CD14-positive monocyte (primary cell): ENCODE data around the gene HPCAL4. TPM values are rescaled to one million over a fixed set of nuclear protein-coding genes. Genes with fewer than 3 reads are reported as not detected.

ENCODE experiments used
- DNase-seq, 3 donors: peaks; one replicate each; pipeline ENCODE4 v3.0.0-alpha.2; 2011 to 2022
- H2AFZ ChIP-seq: 2 replicates; pipeline ENCODE4 v1.6.0; 2012; ENCODE audit warnings: mild to moderate bottlenecking, low read depth, low read length, inconsistent platforms; ENCODE audit not compliant: insufficient read depth, poor library complexity, severe bottlenecking
- H3K27ac ChIP-seq, 2 donors: 1 replicate in 1 of 2; 2 replicates in 1 of 2; pipeline ENCODE4 v1.5.1; 2012 to 2013; ENCODE audit warnings: low read length in 2 of 2, control low read depth in 1 of 2, inconsistent platforms in 1 of 2, low read depth in 1 of 2, mild to moderate bottlenecking in 1 of 2
- H3K27me3 ChIP-seq, 2 donors: one replicate each; pipeline versions ENCODE4 v1.6.0 to v1.6.1; 2011 to 2013; ENCODE audit warnings: low read length in 2 of 2; ENCODE audit not compliant: control insufficient read depth in 2 of 2, insufficient read depth in 2 of 2
- H3K36me3 ChIP-seq, 2 donors: replicated peaks in 1 of 2; 1 replicate in 1 of 2; 2 replicates in 1 of 2; pipeline versions ENCODE4 v1.5.1 to v1.6.1; 2012 to 2013; ENCODE audit warnings: low read length in 2 of 2, control low read depth in 1 of 2, inconsistent platforms in 1 of 2, mild to moderate bottlenecking in 1 of 2; ENCODE audit not compliant: insufficient read depth in 2 of 2, control insufficient read depth in 1 of 2
- H3K4me1 ChIP-seq, 2 donors: 1 replicate in 1 of 2; 2 replicates in 1 of 2; pipeline versions ENCODE4 v1.5.1 to v1.6.1; 2012 to 2013; ENCODE audit warnings: low read length in 2 of 2, control low read depth in 1 of 2, inconsistent platforms in 1 of 2, mild to moderate bottlenecking in 1 of 2, moderate library complexity in 1 of 2; ENCODE audit not compliant: insufficient read depth in 2 of 2, control insufficient read depth in 1 of 2
- H3K4me2 ChIP-seq: replicated peaks from 2 replicates; pipeline ENCODE3; 2012; ENCODE audit warnings: low read length, moderate library complexity, mild to moderate bottlenecking; ENCODE audit not compliant: poor library complexity, severe bottlenecking; ENCODE audit errors: extremely low read depth
- H3K4me3 ChIP-seq, 3 experiments: fragments of 200-600 bp in 1 of 3; sonication (generic) in 1 of 3; replicated peaks in 1 of 3; 1 replicate in 2 of 3; 2 replicates in 1 of 3; pipeline ENCODE4 v1.5.1; 2011 to 2013; ENCODE audit warnings: low read length in 3 of 3, mild to moderate bottlenecking in 3 of 3, control low read depth in 2 of 3, low read depth in 2 of 3, inconsistent platforms in 1 of 3, moderate library complexity in 1 of 3
- H3K79me2 ChIP-seq: 2 replicates; pipeline ENCODE4 v1.6.0; 2012; ENCODE audit warnings: mild to moderate bottlenecking, control low read depth, inconsistent platforms, low read length, moderate library complexity; ENCODE audit not compliant: insufficient read depth
- H3K9ac ChIP-seq: 2 replicates; pipeline ENCODE4 v1.6.0; 2017; ENCODE audit warnings: low read length, mild to moderate bottlenecking; ENCODE audit not compliant: insufficient read depth, poor library complexity, severe bottlenecking
- H3K9me3 ChIP-seq, 2 donors: replicated peaks in 1 of 2; 1 replicate in 1 of 2; 2 replicates in 1 of 2; pipeline versions ENCODE4 v1.5.1 to v1.6.1; 2012 to 2013; ENCODE audit warnings: low read length in 2 of 2, control low read depth in 1 of 2; ENCODE audit not compliant: control insufficient read depth in 1 of 2, insufficient read depth in 1 of 2
- H4K20me1 ChIP-seq: 2 replicates; pipeline ENCODE4 v1.6.0; 2012; ENCODE audit warnings: mild to moderate bottlenecking, low read length, control low read depth, moderate library complexity; ENCODE audit not compliant: insufficient read depth
- H3K27ac Mint-ChIP-seq, 7 donors: one replicate each; pipeline ENCODE4 v1.8.0; 2020; ENCODE audit warnings: mild to moderate bottlenecking in 7 of 7, mixed read lengths in 7 of 7, moderate library complexity in 6 of 7, inconsistent platforms in 2 of 7
- H3K27me3 Mint-ChIP-seq, 3 donors: one replicate each; pipeline ENCODE4 v1.8.0; 2021 to 2022; ENCODE audit warnings: low read depth in 3 of 3, mild to moderate bottlenecking in 3 of 3, mixed read lengths in 3 of 3, moderate library complexity in 3 of 3, inconsistent platforms in 1 of 3
- H3K36me3 Mint-ChIP-seq, 2 donors: one replicate each; pipeline ENCODE4 v1.8.0; 2020; ENCODE audit warnings: mixed read lengths in 2 of 2, inconsistent platforms in 1 of 2, mild to moderate bottlenecking in 1 of 2
- H3K4me1 Mint-ChIP-seq: one replicate; pipeline ENCODE4 v1.8.0; 2020; ENCODE audit warnings: mild to moderate bottlenecking, mixed read lengths
- H3K4me3 Mint-ChIP-seq, 2 donors: one replicate each; pipeline ENCODE4 v1.8.0; 2020; ENCODE audit warnings: mild to moderate bottlenecking in 2 of 2, mixed read lengths in 2 of 2, moderate library complexity in 1 of 2
- H3K9me3 Mint-ChIP-seq, 7 donors: one replicate each; pipeline ENCODE4 v1.8.0; 2020 to 2022; ENCODE audit warnings: mixed read lengths in 7 of 7, mild to moderate bottlenecking in 6 of 7, moderate library complexity in 6 of 7, inconsistent platforms in 2 of 7
- CTCF ChIP-seq: fragments of 200-600 bp; IDR thresholded peaks from one replicate; pipeline ENCODE4 v1.8.0; 2022; ENCODE audit warnings: antibody characterized with exemption, mild to moderate bottlenecking
- WGBS: methylation state at CpG from one replicate; pipeline ENCODE4 v1.1.5; 2013; ENCODE audit warnings: missing lambda C conversion rate; ENCODE audit not compliant: insufficient coverage; 5-methylcytosine and 5-hydroxymethylcytosine counted together
- intact Hi-C, 2 donors: fragments of 100-400 bp; cut with micrococcal nuclease; formaldehyde crosslinking; loops; one replicate each; pipeline versions ENCODE4 v1.15.0 to v1.15.1; 2023
- polyA plus RNA-seq, 3 donors: library from polyadenylated mRNA; depleted of rRNA in 1 of 3; unstranded in 2 of 3; stranded (reverse) in 1 of 3; fragments of 300-500 nt in 2 of 3; fragments of >200 nt in 1 of 3; fragmentation: Illumina TruSeq in 2 of 3; gene quantifications; 1 replicate in 2 of 3; 2 replicates in 1 of 3; pipeline ENCODE4 v1.2.3, GENCODE V29; 2012 to 2021

Gene HPCAL4
- polyA plus RNA-seq, 3 donors = 0.03 to 0.05 TPM; not detected in 1

- Histone ChIP-seq H2AFZ (no peak overlapping the region), H3K4me3 (no peak overlapping the region), H3K27ac (no peak overlapping the region), H3K4me2 (no peak overlapping the region), H3K79me2 (no peaks in the 10 kb centered on the region), H3K9me3 (no peaks in the 10 kb centered on the region), H3K36me3 (no peaks in the 10 kb centered on the region), H3K4me1 (no peaks in the 10 kb centered on the region), H4K20me1 (no peaks in the 10 kb centered on the region), H3K9ac (no peak overlapping the region), H3K27me3 (peaks cover 0 to under 1% of the 10 kb centered on the region in 2 donors)
- TF ChIP-seq CTCF = no peak
- WGBS = 88% methylated on average over 55 of the region's 61 CpGs
- H3K27ac Mint-ChIP-seq = no peak overlapping the region
- no peaks in the 10 kb centered on the region for H3K4me1 Mint-ChIP-seq
- H3K9me3 Mint-ChIP-seq = no peaks in the 10 kb centered on the region
- H3K4me3 Mint-ChIP-seq = no peak overlapping the region
- intact Hi-C loops = no loop called here
- no peaks in the 10 kb centered on the region for H3K36me3 Mint-ChIP-seq
- DNase-seq = no peak
- peaks cover 1 to 7% (median 3%) of the 10 kb centered on the region in 3 donors for H3K27me3 Mint-ChIP-seq
Measured at GRCh38 chr1:39632682-39633417, 58.4 kb downstream of the HPCAL4 start.

DNA sequence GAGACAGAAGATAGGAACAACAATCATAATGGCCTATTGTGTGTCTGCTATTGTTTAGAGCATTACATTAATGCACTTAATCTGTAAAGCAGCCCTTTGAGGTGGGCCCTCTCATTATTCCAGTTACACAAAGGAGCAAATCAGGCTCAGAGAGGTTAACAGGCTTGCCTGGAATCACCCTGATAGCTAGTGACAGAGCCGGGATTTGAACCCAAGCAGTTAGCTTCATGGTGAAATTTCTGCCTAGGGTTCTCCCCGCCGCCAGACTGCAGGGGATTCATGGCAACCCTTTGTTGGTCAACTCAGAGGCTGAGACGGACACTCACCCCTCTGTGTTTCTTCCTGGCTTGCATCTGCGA lies 58.9 kb downstream of the HPCAL4 start:
- no peaks in the 10 kb centered on the region for H3K9me3 Mint-ChIP-seq
- H3K27ac ChIP-seq = no peak overlapping the region
- H3K4me3 Mint-ChIP-seq = no peak overlapping the region

More for the DNA sequence above, 58.9 kb downstream of the HPCAL4 start:
- Histone ChIP-seq H3K9me3 (no peaks in the 10 kb centered on the region), H2AFZ (no peak overlapping the region), H3K9ac (no peak overlapping the region), H3K4me3 (no peak overlapping the region), H3K79me2 (no peaks in the 10 kb centered on the region), H4K20me1 (no peaks in the 10 kb centered on the region), H3K4me1 (no peaks in the 10 kb centered on the region), H3K4me2 (no peak overlapping the region), H3K36me3 (no peaks in the 10 kb centered on the region), H3K27me3 (no peaks in the 10 kb centered on the region)
- Mint-ChIP-seq H3K27ac (no peak overlapping the region), H3K4me1 (no peaks in the 10 kb centered on the region), H3K36me3 (no peaks in the 10 kb centered on the region), H3K27me3 (peaks cover 0 to 5% (median 3%) of the 10 kb centered on the region in 3 donors)
- intact Hi-C loops = no loop called here
- no peak for DNase-seq
- TF ChIP-seq CTCF = no peak
- WGBS = 96% methylated on average over 5 of the region's 5 CpGs
